ENCODE data around the gene CDC42BPB.
"Not testable (repeated sequence)": the region's sequence is repeated elsewhere in the genome, so short reads cannot be mapped to it uniquely, and the experiment has no call there.

CDC42BPB gene

DNA sequence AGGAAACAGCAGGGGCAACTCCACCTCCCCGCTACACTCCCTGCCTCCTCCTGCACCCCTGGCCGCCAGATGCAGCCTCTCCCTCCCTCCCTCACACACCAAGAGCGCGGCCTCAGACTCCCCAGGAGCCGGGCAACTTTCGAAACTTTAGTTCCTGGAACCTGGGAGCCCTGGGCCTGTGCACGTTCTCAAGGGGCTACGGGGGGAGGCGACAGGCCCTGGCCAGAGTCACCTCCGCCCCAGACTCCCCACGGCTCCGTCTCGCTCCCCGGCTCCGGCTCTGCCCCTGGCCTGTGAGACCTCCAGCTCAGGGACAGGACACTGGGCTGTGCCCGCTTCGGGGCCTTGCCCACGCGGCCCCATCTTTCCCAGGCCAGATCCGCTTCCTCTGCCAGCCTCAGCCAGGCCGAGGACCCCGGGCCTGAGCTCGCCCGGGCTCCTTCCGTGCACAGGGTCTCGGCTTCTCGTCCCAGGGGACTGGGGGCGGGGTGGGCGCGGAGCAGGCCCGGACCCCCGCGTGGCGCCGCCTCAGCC is 129.4 kb downstream of the CDC42BPB start:
- DNase-seq (ENCODE audit: low read depth), result no peak

DNA sequence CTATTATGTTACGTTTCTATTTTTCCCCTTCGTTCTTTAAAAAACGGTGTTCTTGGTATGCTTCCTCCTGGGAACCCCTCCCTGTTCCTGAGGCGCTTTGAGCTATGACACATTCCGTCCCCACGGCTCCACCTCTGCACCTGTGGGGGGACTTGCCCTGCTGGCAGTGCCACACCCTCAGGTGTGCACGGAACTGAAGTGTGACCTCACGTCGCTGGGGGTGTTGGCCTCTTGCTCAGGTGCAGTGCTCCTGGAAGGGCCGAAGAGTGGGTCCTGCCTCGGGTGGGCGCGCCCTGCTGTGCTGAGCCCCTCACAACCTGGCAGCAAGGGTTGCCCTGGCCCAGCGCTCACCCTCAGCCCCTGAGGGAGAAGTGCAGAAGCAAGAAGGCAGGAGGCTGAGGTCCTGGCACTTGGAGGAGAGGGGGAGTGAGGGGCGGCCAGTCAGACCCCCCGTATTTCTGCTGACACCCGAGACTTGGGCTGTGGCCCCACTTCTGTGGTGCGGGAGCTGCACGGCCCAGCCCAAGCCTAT is 129.9 kb downstream of the CDC42BPB start:
- DNase-seq (ENCODE audit: low read depth), result no peak

DNA sequence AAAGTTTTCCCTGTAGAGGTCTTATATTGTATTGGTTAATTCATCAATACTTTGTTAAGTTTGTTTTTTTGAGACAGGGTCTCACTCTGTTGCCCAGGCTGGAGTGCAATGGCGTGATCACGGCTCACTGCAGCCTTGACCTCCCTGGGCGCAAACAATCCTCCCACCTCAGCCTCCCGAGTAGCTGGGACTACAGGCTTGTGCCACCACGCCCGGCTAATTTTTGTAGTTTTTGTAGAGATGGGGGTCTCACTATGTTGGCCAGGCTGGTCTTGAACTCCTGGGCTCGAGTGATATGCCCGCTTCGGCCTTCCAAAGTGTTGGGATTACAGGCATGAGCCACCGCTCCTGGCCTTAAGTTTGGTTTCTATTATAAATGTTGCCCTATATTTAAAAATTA is 130.5 kb downstream of the CDC42BPB start:
- not testable (repeated sequence) for DNase-seq (ENCODE audit: low read depth)

DNA sequence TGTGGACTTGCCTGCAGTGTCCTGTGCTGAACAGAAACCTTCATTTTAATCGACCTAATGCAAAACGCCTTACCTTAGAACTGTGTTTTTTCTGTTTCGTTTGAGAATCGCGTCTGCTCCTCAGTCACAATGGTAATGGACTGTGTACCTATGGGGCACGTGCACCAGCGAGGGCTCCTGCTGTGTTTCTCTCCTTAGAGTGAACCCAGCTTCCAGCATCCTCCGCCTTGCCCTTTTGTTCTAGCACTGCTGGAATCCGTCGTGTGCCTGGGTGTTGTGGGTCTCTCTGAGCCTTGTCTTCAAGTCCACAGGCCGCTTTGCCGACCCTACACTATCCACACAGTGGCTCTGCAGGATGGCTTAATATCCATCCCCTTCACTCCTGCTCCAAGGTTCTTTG is 131.2 kb downstream of the CDC42BPB start:
- no peak for DNase-seq (ENCODE audit: low read depth)

DNA sequence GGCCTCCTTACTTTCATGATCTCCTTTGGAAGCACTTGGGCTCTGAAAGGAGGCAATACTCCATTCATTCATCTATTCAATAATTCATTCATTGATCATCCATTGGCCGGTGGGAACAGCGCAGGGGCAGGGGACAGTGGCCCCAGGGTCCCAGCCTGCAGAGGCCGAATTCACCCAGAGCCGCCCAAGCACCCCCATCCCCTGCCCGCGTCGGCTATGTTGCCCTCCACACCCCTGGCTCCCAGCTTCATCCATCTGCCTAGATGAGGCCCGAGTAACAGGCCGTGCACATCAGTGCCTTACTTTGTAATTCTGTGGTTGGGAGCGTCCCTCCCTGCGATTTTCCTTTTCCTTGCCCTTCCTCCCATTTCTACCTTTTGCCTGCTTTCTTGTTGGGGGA is 131.7 kb downstream of the CDC42BPB start:
- DNase-seq (ENCODE audit: low read depth), result no peak

DNA sequence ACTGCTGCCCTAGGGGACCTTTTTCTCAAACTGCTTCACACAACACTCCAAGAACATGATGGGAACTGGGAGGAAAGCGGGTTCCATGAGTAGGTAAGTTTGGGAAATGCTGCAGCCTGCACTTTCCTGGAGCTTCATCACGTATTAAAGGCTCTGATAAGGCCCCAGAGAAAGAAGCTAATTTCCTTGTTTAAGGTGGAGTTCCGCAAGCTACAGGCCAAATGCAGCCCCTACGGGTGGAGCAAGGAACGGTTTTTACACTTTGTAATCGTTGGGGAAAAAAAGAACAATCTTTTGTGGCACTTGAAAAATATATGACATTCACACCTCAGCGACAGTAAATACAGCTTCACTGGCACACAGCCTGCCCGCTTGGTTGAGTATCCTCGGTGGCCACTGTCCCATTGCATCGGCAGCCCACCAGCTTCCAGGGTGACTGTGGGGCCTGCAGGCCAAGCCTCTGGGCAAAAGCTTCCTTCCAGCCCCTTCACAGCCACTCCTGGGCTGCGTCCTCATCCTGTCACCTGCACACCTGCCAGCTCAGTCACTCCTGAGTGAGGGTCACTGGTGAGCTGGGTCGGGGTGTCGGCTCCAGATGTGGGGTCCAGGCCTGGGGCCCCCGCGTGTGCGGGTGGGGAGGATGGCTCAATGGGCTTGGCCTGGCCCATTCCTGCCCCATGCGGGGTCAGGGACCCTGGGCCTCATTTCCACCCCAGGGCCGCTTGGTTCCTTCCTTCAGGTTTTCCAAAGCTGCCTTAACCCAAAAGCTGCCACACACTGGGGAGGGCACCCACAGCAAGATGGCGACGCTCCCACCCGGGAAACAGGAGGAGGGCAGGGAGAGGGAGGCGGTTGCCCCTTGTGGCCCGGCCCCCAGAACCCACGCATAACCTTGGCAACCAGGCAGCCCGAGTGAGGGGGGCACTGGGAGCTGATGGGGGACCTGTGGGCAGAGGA is 132.4 kb downstream of the CDC42BPB start:
- no peak for DNase-seq (ENCODE audit: low read depth)

DNA sequence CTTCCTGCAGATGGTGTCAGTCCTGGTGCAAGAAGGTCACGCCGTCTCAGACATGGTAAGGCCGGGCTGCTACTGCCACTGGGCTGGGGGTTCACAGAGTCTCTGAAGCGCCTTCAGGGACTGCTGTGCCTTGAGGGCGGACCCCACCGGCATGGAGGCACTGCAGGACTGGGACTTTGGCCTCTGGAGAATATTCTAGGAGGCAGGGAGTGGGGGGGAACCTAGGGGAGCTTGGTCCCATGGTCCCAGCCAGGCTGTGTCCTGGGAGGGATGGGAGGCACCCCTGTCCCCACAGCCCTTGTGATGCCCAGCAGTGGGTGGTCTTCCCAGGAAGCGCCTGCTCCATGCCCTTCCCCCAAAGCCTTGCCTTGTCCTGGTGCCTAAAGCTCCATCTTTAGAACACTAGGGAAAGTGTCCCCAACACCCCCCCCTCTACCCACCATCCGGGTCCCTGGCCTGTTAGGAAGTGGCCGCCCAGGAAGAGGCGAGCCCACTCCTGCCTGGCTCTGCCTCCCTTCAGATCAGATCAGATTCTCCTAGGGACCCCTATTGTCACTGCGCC is 133.3 kb downstream of the CDC42BPB start:
- DNase-seq (ENCODE audit: low read depth), result no peak

DNA sequence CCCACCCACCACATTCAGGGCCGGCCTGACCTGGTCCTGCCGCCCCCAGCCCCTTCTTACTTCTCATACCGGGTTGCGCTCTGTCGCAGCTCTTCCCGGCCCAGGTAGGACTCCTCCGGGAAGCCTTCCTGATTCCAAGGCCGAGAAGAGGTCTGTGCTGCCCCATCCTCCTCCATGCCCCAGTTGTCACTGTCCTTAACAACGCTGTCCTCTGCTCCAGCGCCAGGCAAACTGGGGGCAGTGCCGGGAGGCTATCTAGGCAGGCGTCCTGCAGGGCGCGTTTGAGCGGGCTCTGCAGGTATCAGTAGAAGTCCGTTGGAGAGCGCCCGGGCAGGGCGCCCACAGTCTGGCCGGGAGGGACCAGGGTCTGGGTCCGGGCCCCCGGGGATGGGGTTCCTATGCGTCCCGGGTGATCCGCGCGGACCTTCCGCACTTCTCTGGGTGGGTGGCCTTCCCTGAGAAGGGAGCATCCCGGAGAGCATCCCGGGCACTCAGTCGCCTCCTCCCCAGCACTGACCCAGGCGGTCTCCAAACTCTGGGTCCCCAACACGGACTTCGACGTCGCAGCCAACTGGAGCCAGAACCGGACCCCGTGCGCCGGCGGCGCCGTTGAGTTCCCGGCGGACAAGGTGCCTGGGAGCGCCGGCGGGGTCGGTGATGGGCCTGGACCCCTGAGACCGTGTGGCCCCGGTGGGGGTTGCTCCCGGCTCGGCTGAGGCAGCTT is 134.0 kb downstream of the CDC42BPB start:
- no peak for DNase-seq (ENCODE audit: low read depth)

DNA sequence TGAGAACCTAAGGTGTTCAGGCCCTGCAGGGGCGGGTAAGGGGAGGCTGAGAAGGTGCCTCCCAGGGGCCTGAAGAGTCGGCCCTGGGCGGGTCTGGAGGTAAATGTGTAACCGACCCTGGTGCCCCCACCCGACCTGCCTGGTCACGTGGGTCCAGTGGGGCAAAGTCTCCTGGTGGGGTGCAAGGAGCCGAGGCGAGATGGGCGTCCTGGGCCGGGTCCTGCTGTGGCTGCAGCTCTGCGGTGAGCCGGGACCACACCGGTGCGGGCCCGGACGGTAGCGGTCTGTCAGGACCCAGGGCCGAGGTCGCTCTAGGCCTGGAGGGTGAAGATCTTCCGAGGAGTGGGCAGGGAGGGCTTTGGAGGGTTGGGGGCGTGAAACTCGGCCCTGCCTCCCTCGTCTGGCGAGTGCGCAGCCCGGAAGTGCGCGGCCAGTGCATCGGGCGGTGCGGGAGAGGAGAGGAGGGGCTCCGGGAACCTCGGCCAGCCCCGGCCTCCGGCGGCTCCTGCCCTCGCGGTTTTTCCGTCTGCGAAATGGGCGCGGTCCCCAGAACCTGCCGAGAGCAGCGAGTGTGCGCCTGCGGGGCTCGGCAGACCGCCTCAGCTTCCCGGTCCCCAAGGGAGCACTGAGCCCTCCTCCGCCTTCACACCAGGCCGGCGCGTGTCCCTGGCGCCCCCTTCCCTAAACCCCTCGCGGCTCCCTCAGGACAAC is 134.7 kb downstream of the CDC42BPB start, which contains the start of gene AMN:
Gene AMN, plus strand, starts transcription at position 174 of the 711 bp plus-strand sequence. Its CDS starts 26 bp downstream, at position 200.
- DNase-seq (ENCODE audit: low read depth), result no peak

DNA sequence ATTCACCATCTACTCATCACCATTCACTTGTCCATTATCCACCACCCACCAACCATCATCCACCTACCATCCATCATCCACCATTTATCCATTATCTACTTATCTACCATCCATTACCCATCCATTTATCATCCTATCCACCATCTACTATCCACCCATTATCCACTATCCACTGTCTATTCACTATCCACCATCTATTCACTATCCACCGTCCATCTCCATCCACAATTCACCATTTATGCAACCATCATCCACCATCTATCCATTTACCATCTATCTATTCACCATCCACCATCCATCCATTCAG is 136.4 kb downstream of the CDC42BPB start:
- DNase-seq (ENCODE audit: low read depth), result no peak

DNA sequence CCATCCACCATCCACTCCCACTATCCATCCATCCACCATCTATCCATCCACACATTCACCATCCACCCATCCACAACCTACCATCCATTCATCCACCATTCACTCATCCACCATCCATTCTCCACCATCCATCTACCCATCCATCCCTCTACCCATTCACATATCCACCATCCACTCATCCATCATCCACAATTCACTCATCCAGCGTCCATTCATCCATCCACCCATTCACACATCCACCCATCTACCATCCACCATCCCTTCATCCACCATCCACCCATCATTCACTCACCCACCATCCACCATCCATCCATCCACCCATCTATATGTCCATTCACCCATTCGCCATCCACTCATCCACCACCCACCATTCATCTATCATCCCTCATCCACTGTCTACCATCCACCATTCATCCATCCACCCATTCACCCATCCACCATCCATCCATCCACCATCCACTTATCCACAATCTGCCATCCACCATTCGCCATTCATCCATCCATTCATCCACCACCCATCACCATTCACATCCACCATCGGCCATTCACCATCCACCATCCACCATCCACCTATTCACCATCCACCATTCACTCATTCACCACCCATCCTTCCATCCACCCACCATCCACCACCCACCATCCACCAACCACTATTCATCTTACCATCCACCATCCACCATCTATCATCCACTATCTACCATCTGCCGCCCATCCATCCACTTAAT is 136.9 kb downstream of the CDC42BPB start:
- no peak for DNase-seq (ENCODE audit: low read depth)

DNA sequence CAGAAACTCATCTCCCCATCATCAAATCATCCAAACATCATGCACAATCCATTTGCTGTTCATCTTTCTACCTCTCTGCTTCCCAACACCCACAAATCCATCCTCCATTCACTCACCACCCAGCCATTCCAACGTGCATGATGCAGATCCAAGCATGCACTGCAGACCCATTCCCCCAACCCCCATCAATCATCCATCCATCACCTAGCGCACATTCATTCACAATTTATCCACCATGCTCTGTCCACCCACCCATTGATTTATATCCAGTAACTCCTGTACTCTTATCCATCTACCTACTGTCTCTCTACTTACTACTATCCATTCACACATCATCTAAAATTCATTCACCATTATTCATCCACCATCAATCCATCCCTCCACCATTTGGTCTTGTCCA is 138.9 kb downstream of the CDC42BPB start:
- no peak for DNase-seq (ENCODE audit: low read depth)

DNA sequence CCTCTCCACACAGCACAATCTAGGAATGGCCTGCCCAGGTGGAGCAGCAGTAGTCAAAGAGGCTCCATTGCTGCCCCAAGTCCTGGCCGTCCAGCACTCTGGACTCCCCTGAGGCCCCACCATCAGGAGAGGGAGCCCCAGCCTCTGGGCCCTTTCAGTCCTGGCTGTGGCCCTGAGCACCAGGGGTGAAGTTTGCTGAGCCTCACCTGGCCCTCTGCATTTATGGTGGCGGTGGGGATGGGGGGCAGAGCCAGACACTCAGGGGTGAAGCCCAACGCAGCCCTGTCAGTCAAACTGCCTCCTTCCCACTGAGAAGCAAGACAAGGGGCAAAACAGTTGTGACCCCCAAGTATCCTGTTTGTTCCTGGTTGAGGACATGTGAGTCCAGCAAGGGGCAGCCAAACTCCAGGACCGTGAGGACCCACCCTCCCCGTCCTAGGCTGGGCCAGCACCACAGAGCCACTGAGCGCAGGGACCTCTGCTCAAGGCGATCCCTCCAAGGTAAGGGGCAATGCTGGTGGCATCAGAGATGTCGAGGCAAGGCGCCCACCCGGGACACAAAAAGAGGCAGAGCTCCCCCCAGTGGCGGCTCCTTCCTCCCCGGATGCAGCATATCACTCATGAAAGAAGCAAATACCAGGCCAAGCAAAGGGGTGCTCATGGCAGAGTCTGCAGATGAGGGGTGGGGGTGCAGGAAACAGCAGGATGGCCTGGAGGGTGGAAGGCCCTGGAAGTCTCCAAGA is 139.7 kb downstream of the CDC42BPB start:
- peak; percentile 3 for DNase-seq (ENCODE audit: low read depth)

DNA sequence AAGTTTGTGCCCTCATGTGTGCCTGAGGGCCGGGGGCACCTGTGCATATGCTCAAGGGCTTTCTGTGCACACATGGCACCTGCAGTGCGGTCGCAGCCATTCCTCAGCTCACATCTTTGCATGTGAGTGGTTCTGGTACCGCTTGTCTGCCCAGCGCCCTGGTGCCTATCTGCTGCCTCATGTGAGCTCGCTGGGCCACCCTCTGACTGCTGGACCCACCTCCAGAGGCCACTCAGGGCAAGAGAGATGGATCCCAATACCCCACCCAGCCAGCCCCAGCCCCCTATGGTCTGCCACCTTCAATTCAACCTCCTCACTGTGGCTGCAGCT is 140.3 kb downstream of the CDC42BPB start:
- no peak for DNase-seq (ENCODE audit: low read depth)

DNA sequence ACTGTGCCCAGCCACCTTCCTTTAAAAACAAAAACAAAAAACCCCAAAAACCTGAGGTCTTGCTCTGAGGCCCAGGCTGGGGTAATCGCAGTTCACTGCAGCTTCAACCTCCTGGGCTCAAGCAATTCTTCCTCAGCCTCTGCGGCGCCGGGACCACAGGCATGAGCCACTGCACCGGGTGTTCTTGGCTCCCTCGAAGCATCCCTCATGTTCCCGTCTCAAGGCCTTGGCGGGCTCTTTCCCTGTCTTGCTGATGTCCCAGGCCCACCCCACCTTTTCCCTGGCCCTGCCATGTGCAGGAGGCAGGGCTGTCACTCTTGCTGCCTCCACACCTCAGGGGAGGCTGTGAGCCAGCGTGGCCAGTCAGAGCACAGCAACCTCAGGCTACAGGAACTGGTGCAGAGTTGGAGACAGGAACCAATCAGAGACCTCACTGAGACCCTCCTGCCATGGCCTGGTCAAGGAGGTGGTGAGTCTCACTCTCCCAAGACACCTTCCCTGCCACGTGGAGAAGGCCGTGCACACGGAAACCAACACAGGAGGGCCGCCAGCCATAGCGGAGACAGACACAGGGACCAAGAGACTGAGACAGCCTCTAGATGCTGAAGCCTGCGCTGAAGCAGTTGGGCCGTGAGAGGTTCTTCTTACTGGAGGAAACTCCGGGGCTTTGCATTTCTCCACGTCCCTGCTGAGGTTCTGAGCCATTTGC is 140.8 kb downstream of the CDC42BPB start:
- DNase-seq (ENCODE audit: low read depth), result no peak

DNA sequence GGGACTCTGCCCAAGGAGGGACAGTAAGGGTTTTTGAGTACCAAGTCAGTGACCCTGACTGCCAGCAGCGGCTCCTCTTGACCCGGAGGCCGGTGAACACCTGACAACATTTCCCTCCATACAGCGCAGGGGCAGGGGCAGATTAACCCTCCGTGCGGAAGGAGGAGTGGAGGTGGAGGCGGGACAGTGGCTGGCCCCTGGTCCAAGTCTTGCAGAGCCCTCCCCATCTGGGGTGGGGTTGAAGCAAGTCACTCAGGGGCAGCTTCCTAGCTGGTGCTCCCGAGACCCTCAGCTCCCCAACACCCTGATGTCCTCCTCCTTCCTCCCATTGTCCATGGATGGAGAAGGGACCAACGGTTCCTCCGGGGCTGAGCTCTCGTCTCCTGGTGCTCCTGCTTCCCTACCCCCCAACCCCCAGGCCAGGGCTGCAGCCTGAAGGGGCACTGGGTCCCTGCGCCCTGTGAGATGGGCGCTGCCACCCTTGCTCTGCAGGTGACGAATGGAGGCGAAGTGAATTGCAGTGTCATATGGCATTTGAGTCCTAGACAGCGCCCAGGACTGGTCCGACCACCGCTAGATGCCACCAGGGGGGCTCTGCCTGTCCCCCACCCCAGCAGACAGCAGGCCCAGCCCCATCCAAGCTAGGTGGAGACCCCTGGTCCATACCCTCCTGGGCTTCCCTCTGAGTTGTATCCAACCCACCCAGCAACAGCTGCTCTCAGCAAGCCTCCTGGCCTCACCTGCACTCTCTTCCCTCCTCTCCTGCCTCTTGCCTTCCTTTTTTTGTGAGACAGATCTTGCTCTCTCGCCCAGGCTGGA is 141.8 kb downstream of the CDC42BPB start:
- DNase-seq (ENCODE audit: low read depth), result no peak

DNA sequence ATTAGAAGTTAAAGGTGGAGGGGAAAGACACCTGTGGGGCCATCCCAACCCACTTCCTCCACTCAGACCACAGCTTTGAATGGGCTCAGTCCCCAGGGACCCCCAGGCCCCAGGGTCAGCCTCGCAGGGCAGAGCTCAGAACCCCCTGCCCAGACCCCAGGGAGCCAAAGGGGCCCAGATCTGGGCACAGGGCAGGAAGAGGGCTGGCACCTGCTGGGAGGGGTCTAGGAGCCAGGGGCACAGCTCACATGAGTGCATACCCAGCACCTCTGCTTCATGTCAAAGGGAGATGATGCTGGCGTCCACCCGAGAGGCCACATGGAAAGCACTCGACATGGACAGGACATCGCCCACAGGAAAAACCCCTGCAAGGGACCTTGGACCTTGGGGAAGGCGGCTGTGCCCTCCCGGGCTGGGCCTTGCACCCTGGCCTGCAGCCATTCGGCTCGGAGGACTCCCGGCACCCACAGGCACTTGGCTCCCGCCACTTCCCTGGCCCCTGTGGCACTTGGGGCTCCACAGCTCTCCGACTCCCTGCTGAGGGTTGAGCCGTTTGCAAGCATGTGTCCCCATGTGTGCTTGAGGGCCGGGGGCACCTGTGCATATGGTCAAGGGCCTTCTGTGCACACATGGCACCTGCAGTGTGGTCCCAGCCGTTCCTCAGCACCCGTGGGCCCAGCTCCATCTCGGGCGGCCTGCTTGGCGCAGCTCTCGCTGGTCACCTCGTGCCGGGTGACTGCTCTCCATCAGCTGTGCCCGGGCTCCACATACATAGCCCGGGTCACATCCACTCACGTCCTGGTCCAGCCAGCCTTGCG is 142.7 kb downstream of the CDC42BPB start:
- no peak for DNase-seq (ENCODE audit: low read depth)

Data from GM04504 (cell line).